GM19351 (cell line): ENCODE data around the gene CDC45.

Experiments
- ATAC-seq: cut with Tn5 transposase; IDR thresholded peaks from one replicate; pipeline ENCODE4 v1.9.1; 2021; ENCODE audit warnings: mild to moderate bottlenecking, moderate library complexity; ENCODE audit not compliant: unreplicated experiment

Gene CDC45

GRCh38 chr22:19492504-19493174 is 12.9 kb downstream of the CDC45 start:
- no peak for ATAC-seq

- ATAC-seq = no peak
Observed at GRCh38 chr22:19494001-19494560, 14.4 kb downstream of the CDC45 start.

- no peak for ATAC-seq
Observed at GRCh38 chr22:19494676-19495173, 15.0 kb downstream of the CDC45 start.

GRCh38 chr22:19495562-19496323 is 16.0 kb downstream of the CDC45 start:
- no peak for ATAC-seq

- no peak for ATAC-seq
Observed at GRCh38 chr22:19496324-19496630, 16.6 kb downstream of the CDC45 start.

GRCh38 chr22:19497245-19497644 is 17.5 kb downstream of the CDC45 start:
- no peak for ATAC-seq

- ATAC-seq = no peak
Observed at GRCh38 chr22:19498154-19498865, 18.6 kb downstream of the CDC45 start.

GRCh38 chr22:19498866-19499190 is 19.1 kb downstream of the CDC45 start:
- ATAC-seq = no peak

GRCh38 chr22:19499236-19499879 is 19.6 kb downstream of the CDC45 start:
- no peak for ATAC-seq

- ATAC-seq = no peak
Observed at GRCh38 chr22:19499880-19500242, 20.1 kb downstream of the CDC45 start.

GRCh38 chr22:19501897-19502447 is 22.3 kb downstream of the CDC45 start:
- no peak for ATAC-seq

GRCh38 chr22:19503367-19503766 is 23.6 kb downstream of the CDC45 start:
- no peak for ATAC-seq

GRCh38 chr22:19503869-19504268 is 24.1 kb downstream of the CDC45 start:
- no peak for ATAC-seq

GRCh38 chr22:19504900-19505734 is 25.4 kb downstream of the CDC45 start:
- ATAC-seq = no peak

- no peak for ATAC-seq
Observed at GRCh38 chr22:19505735-19506126, 26.0 kb downstream of the CDC45 start.

GRCh38 chr22:19506212-19506611 is 26.5 kb downstream of the CDC45 start:
- no peak for ATAC-seq

- no peak for ATAC-seq
Observed at GRCh38 chr22:19507534-19507861, 27.8 kb downstream of the CDC45 start.

- no peak for ATAC-seq
Observed at GRCh38 chr22:19508024-19508776, 28.5 kb downstream of the CDC45 start.

GRCh38 chr22:19509191-19509590 is 29.5 kb downstream of the CDC45 start:
- ATAC-seq = no peak

GRCh38 chr22:19509923-19510322 is 30.2 kb downstream of the CDC45 start:
- no peak for ATAC-seq
